K562 (cell line): ENCODE measurements around the gene UNC13A. TPM values are rescaled to one million over a fixed set of nuclear protein-coding genes. Genes with fewer than 3 reads are reported as not detected.

Experiments
- CREM ChIP-seq: IDR thresholded peaks from 2 replicates; pipeline ENCODE4 v1.6.1; 2014; ENCODE audit warnings: antibody characterized with exemption, low read depth
- ZNF696 ChIP-seq: fragments of 250-450 bp; sonication (Bioruptor Pico); conservative IDR thresholded peaks from 2 replicates; pipeline ENCODE4 v1.4.0; 2020; ENCODE audit warnings: mild to moderate bottlenecking, moderate library complexity
- polyA plus RNA-seq, 8 experiments: library from polyadenylated mRNA; depleted of rRNA in 4 of 8; stranded (reverse) in 5 of 8; unstranded in 3 of 8; fragments of >200 nt; fragmentation: Nextera tagmentation in 2 of 8; fragmentation: Illumina TruSeq in 1 of 8; extraction: Ambion mirVana in 2 of 8; extraction: Trizol in 1 of 8; gene quantifications; 2 replicates each; pipeline versions ENCODE4 v1.2.1 to v1.2.3, GENCODE V29; 2011 to 2014; ENCODE audit warnings: inconsistent platforms in 1 of 8, missing spikeins in 1 of 8
- total RNA-seq, 7 experiments: library from RNA; depleted of rRNA in 6 of 7; stranded (reverse); fragments of >200 nt in 6 of 7; fragmentation: Illumina TruSeq in 2 of 7; extraction: Trizol in 2 of 7; gene quantifications; 2 replicates each; pipeline versions ENCODE4 v1.2.1 to v1.2.3, GENCODE V29; 2011 to 2021; ENCODE audit warnings: low replicate concordance in 1 of 7
- TF ChIP-seq, protein P1 (sequence below): sonication (generic); formaldehyde crosslinking; IDR thresholded peaks from 2 replicates; pipeline ENCODE4 v1.5.0; 2020; ENCODE audit warnings: missing genetic modification reagents
- TF ChIP-seq, protein P2 (sequence below): fragments of 450-650 bp; formaldehyde crosslinking; IDR thresholded peaks from 2 replicates; pipeline ENCODE4 v1.4.0; 2020; ENCODE audit warnings: mild to moderate bottlenecking, moderate library complexity
- TF ChIP-seq, protein P3 (sequence below): sonication (generic); formaldehyde crosslinking; IDR thresholded peaks from 2 replicates; pipeline ENCODE4 v1.9.0; 2022; ENCODE audit warnings: mild to moderate bottlenecking, missing genetic modification reagents
- TF ChIP-seq, protein P4 (sequence below): fragments of 450-650 bp; formaldehyde crosslinking; IDR thresholded peaks from 2 replicates; pipeline ENCODE4 v1.4.0; 2020; ENCODE audit warnings: mild to moderate bottlenecking, mixed read lengths

UNC13A gene
- total and polyA plus RNA-seq, 9 of the 15 experiments (the other 6 are each of a cell fraction or from before 2014, with no cell fraction given): 0.03 to 1.0 (median 0.25) TPM

DNA sequence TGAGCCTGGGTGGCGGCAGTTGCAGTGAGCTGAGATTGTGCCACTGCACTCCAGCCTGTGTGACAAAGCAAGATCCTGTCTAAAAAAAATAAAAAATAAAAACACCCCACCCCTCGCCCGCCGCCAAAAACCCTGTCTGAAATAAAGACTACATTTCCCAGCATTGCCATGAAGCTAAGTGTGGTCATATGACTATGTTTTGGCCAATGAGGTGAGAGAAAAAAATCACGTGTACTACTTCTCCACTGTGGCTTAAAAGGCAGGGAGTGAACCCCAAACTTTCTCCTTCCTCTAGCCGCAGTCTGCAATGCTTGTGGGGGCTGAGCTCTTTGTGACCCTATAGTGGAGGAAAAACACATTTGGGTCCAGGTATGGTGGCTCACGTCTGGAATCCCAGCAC is 77.8 kb downstream of the UNC13A start (continued):
- TF ChIP-seq, protein P1, sequence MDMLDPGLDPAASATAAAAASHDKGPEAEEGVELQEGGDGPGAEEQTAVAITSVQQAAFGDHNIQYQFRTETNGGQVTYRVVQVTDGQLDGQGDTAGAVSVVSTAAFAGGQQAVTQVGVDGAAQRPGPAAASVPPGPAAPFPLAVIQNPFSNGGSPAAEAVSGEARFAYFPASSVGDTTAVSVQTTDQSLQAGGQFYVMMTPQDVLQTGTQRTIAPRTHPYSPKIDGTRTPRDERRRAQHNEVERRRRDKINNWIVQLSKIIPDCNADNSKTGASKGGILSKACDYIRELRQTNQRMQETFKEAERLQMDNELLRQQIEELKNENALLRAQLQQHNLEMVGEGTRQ (CRISPR knock-in tag): peak; percentile 96
- TF ChIP-seq, protein P2, sequence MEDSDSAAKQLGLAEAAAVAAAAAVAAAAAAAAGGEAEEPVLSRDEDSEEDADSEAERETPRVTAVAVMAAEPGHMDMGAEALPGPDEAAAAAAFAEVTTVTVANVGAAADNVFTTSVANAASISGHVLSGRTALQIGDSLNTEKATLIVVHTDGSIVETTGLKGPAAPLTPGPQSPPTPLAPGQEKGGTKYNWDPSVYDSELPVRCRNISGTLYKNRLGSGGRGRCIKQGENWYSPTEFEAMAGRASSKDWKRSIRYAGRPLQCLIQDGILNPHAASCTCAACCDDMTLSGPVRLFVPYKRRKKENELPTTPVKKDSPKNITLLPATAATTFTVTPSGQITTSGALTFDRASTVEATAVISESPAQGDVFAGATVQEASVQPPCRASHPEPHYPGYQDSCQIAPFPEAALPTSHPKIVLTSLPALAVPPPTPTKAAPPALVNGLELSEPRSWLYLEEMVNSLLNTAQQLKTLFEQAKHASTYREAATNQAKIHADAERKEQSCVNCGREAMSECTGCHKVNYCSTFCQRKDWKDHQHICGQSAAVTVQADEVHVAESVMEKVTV (CRISPR knock-in tag): no peak
- TF ChIP-seq, protein P3, sequence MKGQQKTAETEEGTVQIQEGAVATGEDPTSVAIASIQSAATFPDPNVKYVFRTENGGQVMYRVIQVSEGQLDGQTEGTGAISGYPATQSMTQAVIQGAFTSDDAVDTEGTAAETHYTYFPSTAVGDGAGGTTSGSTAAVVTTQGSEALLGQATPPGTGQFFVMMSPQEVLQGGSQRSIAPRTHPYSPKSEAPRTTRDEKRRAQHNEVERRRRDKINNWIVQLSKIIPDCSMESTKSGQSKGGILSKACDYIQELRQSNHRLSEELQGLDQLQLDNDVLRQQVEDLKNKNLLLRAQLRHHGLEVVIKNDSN (CRISPR knock-in tag): peak; percentile 94
- peak; percentile 48; the same call in 1 of the 2 replicates for TF ChIP-seq CREM
- TF ChIP-seq ZNF696 (CRISPR knock-in tag): no peak
- TF ChIP-seq, protein P4, sequence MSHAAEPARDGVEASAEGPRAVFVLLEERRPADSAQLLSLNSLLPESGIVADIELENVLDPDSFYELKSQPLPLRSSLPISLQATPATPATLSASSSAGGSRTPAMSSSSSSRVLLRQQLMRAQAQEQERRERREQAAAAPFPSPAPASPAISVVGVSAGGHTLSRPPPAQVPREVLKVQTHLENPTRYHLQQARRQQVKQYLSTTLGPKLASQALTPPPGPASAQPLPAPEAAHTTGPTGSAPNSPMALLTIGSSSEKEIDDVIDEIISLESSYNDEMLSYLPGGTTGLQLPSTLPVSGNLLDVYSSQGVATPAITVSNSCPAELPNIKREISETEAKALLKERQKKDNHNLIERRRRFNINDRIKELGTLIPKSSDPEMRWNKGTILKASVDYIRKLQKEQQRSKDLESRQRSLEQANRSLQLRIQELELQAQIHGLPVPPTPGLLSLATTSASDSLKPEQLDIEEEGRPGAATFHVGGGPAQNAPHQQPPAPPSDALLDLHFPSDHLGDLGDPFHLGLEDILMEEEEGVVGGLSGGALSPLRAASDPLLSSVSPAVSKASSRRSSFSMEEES (CRISPR knock-in tag): peak; percentile 76
